C4-2B (cell line): ENCODE measurements around the gene ZCCHC4.

Experiments
- CTCF ChIP-seq: fragments of 450-650 bp; conservative IDR thresholded peaks from 2 replicates; pipeline ENCODE4 v1.5.1; 2017; ENCODE audit warnings: mild to moderate bottlenecking
- ZFX ChIP-seq: fragments of 450-650 bp; IDR thresholded peaks from 2 replicates; pipeline ENCODE4 v1.6.1; 2017

GRCh38 chr4:25310066-25310802 lies 2.3 kb upstream of the ZCCHC4 start:
- TF ChIP-seq CTCF (no peak), ZFX (no peak)
